Stomach (tissue), 9 donors: ENCODE results near the gene FATE1. TPM values are rescaled to one million over a fixed set of nuclear protein-coding genes. Genes with fewer than 3 reads are reported as not detected.
A peak's percentile ranks its signal among the peaks of the same experiment; 100 is the strongest.
"Not testable (repeated sequence)": the region's sequence is repeated elsewhere in the genome, so short reads cannot be mapped to it uniquely, and the experiment has no call there.

Source experiments
- DNase-seq, 2 donors: peaks; one replicate each; pipeline versions ENCODE4 v3.0.0 to v3.0.0-alpha.2; 2013 to 2019
- H3K27ac ChIP-seq, 5 donors: fragments of 200-600 bp in 4 of 5; sonication (generic) in 4 of 5; one replicate each; pipeline ENCODE4 v1.5.1; 2013 to 2019; ENCODE audit warnings: mild to moderate bottlenecking in 1 of 5, moderate library complexity in 1 of 5
- H3K27me3 ChIP-seq, 3 donors: fragments of 200-600 bp; sonication (generic); one replicate each; pipeline ENCODE4 v1.5.1; 2017 to 2019; ENCODE audit warnings: mixed run types in 1 of 3
- H3K36me3 ChIP-seq, 4 donors: fragments of 200-600 bp; sonication (generic); 1 replicate in 3 of 4; 2 replicates in 1 of 4; pipeline ENCODE4 v1.5.1; 2016 to 2019
- H3K4me1 ChIP-seq, 4 donors: fragments of 200-600 bp; sonication (generic); one replicate each; pipeline ENCODE4 v1.5.1; 2016 to 2019
- H3K4me3 ChIP-seq, 4 donors: fragments of 200-600 bp; sonication (generic) in 3 of 4; one replicate each; pipeline ENCODE4 v1.5.1; 2016 to 2019; ENCODE audit warnings: mild to moderate bottlenecking in 1 of 4
- H3K9me3 ChIP-seq, 4 donors: fragments of 200-600 bp; sonication (generic); one replicate each; pipeline ENCODE4 v1.5.1; 2016 to 2019
- EP300 ChIP-seq: sonication (generic); formaldehyde crosslinking; IDR thresholded peaks from one replicate; pipeline ENCODE4 v1.6.1; 2017; ENCODE audit warnings: antibody characterized with exemption
- POLR2A ChIP-seq, 4 donors: fragments of 450-650 bp; IDR thresholded peaks; one replicate each; pipeline ENCODE4 v1.6.1; 2016; ENCODE audit warnings: antibody characterized with exemption in 4 of 4, control low read depth in 2 of 4, mild to moderate bottlenecking in 1 of 4, moderate library complexity in 1 of 4
- POLR2AphosphoS5 ChIP-seq, 3 donors: sonication (generic); formaldehyde crosslinking; IDR thresholded peaks; one replicate each; pipeline ENCODE4 v1.6.1; 2016; ENCODE audit warnings: antibody characterized with exemption in 3 of 3
- WGBS, 5 donors: extraction: QIAGEN DNeasy Blood & Tissue Kit in 3 of 5; methylation state at CpG; one replicate each; pipeline versions ENCODE4 v1.1.5 to v1.1.7; 2013 to 2018; 5-methylcytosine and 5-hydroxymethylcytosine counted together
- intact Hi-C: fragments of 100-400 bp; cut with DNase I; formaldehyde crosslinking; loops from one replicate; pipeline ENCODE4 v1.15.1; 2023; ENCODE audit warnings: low total_unique reads
- polyA plus RNA-seq, 3 donors: library from polyadenylated mRNA; stranded (reverse); fragments of 200-250 nt; gene quantifications; one replicate each; pipeline ENCODE4 v1.2.3, GENCODE V29; 2013
- total RNA-seq, 5 donors: library from RNA; depleted of rRNA; stranded (reverse); fragments of >200 nt; gene quantifications; one replicate each; pipeline versions ENCODE4 v1.1.0 to v1.2.3, GENCODE V29; 2014 to 2016
- TF ChIP-seq, protein P1 (sequence below), 7 experiments: fragments of 450-650 bp in 4 of 7; fragments of 200-600 bp in 3 of 7; sonication (generic) in 3 of 7; IDR thresholded peaks; one replicate each; pipeline ENCODE4 v1.5.1; 2016 to 2019; ENCODE audit warnings: antibody characterized with exemption in 7 of 7, control low read depth in 2 of 7, mild to moderate bottlenecking in 1 of 7
- donor health status: healthy with polysubstance abuse.
- donor health status: Bipolar disorder and iron deficiency.
- donor health status: healthy.

The FATE1 gene
- total and polyA plus RNA-seq, 8 donors: 0.31 TPM; not detected in 7

DNA sequence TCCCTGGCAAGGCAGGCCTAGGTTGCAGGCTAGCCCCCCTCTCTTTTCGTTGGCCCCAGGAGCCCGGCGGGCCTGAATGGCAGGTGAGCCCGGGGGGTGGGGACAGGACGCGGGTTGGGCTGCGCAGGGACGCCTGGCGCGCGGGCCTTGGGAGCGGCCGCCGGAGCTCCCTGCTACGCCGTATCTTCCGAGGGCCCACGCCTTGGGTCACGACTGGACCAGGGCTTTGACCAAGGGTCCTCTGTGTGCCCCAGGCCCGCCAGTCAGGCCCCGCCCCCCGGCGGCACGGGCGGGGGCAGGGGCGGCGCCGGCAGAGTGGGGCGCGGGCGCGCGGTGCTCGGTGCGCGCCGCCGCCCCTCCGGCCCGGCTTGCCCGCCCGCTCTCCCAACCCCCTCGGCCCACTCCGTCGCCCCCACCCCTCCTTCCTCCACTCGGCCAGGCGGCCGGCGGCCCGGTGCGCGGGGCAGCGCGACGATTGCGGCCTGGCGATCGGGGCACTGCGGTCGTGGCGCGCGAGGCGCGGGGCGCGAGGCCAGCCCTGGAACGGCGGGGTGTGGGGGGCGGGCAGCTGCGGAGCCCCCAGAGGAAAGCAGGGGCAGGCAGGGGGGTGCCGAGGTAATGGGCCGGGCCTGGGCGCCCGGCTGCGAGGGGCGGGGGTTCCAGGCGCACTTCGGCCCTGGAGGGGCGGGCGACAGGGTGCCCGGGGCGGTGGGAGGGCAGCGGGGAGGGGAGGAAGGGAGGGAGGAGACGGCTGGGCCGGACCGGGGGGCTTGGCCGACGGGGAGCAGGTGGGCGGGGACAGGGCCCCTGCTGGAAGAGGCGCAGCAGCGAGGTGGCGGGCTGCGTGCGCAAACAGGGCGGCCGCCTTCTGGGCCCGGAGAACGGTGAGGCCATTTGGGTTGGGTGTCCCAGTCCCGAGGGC lies 20.9 kb upstream of the FATE1 start, which contains the start of gene PRRG3:
Gene PRRG3 (plus strand): TSS at position 798 of the 922 bp plus-strand sequence. CDS start 3,357 bp downstream, outside the sequence.
- peaks cover 0 to 4% (median 0%) of the 10 kb centered on the region in 4 donors for H3K4me1 ChIP-seq
- no peaks in the 10 kb centered on the region for H3K9me3 ChIP-seq
- H3K27ac ChIP-seq: no peak within 1 kb of the TSS
- peak in 1 of 2 donors; percentile 67 for DNase-seq
- TF ChIP-seq POLR2A (IDR thresholded peaks at IDR 0.05) (no peak), POLR2AphosphoS5 (IDR thresholded peaks at IDR 0.05) (no peak), EP300 (no peak)
- TF ChIP-seq, protein P1, sequence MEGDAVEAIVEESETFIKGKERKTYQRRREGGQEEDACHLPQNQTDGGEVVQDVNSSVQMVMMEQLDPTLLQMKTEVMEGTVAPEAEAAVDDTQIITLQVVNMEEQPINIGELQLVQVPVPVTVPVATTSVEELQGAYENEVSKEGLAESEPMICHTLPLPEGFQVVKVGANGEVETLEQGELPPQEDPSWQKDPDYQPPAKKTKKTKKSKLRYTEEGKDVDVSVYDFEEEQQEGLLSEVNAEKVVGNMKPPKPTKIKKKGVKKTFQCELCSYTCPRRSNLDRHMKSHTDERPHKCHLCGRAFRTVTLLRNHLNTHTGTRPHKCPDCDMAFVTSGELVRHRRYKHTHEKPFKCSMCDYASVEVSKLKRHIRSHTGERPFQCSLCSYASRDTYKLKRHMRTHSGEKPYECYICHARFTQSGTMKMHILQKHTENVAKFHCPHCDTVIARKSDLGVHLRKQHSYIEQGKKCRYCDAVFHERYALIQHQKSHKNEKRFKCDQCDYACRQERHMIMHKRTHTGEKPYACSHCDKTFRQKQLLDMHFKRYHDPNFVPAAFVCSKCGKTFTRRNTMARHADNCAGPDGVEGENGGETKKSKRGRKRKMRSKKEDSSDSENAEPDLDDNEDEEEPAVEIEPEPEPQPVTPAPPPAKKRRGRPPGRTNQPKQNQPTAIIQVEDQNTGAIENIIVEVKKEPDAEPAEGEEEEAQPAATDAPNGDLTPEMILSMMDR (IDR thresholded peaks at IDR 0.05): no peak
- 4 to 52% (median 20%) methylated on average over 10 to 77 of the region's 100 CpGs for WGBS, 5 donors
- intact Hi-C loops: no loop called here
- H3K27me3 ChIP-seq: peaks cover 0 to 24% (median 19%) of the 10 kb centered on the region in 3 donors
- H3K4me3 ChIP-seq: peak within 1 kb of the TSS in 3 of 4 donors; percentile 18 to 25 (median 22)
- H3K36me3 ChIP-seq: no peaks in the 10 kb centered on the region

DNA sequence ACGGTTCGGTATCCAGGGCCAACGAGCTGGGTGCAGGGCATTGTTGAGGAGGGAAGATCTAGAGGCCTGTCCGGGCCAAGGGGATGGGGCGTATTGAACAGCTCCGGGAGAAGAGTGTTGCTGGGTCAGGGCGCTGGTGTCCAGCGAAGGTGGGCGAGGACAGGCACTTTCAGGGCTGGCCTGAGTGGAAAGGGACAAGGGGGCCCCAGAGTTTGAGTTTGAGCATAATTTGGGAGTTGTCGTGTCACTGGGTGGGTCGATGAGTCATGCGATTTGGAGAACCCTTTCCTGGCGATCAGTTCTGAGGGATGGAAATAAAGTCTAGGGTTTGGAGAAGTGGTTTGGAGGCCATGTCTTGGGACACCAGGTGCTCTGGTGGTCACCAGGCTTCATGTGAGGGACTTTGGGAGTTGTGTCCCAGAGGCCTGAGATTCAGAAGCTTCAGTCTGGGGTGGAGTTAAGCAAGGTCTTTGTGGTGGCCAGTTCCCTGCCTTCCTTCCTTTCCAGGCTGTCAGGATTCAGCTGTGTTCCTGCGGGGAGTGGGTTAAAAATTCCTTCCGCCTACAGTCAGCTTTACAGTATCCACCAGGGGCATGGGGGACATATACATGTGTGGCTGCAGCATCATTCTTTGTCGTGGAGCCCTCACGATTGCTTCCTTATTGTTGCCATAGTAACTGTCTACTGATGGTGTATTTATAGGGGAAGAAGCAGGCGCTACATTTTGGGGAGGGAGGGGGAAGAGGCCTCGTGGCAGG lies 20.1 kb upstream of the FATE1 start:
- Histone ChIP-seq H3K27me3 (peaks cover 0 to 25% (median 24%) of the 10 kb centered on the region in 3 donors), H3K9me3 (no peaks in the 10 kb centered on the region), H3K4me3 (peak overlapping the region in 1 of 4 donors; percentile 25), H3K36me3 (no peaks in the 10 kb centered on the region), H3K27ac (no peak overlapping the region), H3K4me1 (peaks cover 0 to 4% (median 0%) of the 10 kb centered on the region in 4 donors)
- peak in 1 of 2 donors; percentile 23 for DNase-seq
- TF ChIP-seq POLR2A (IDR thresholded peaks at IDR 0.05) (no peak), EP300 (no peak), POLR2AphosphoS5 (IDR thresholded peaks at IDR 0.05) (no peak)
- TF ChIP-seq, protein P1 (IDR thresholded peaks at IDR 0.05): no peak
- intact Hi-C loops: no loop called here
- 17 to 54% (median 37%) methylated on average over 13 to 19 of the region's 19 CpGs for WGBS, 5 donors

DNA sequence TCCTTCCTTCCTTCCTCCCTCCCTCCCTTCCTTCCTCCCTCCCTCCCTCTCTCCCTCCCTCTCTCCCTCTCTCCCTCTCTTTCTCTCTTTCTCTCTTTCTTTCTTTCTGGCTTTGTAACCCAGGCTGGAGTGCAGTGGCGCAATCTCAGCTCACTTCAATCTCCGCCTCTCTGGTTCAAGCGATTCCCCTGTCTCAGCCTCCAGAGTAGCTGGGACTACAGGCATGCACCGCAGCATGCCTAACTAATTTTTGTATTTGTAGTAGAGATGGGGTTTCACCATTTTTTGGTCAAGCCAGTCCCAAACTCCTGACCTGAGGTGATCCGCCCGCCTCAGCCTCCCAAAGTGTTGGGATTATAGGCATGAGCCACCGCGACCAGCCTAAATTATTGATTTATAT lies 18.8 kb upstream of the FATE1 start:
- DNase-seq, intact Hi-C loops, H3K4me1 ChIP-seq, H3K4me3 ChIP-seq, H3K36me3 ChIP-seq, H3K9me3 ChIP-seq: not testable (repeated sequence)
- Histone ChIP-seq H3K27me3 (peaks cover 0 to 25% (median 24%) of the 10 kb centered on the region in 3 donors), H3K27ac (peak overlapping the region in 1 of 5 donors; percentile 46)
- WGBS, 5 donors: 83 to 93% (median 92%) methylated on average over 8 of the region's 8 CpGs

DNA sequence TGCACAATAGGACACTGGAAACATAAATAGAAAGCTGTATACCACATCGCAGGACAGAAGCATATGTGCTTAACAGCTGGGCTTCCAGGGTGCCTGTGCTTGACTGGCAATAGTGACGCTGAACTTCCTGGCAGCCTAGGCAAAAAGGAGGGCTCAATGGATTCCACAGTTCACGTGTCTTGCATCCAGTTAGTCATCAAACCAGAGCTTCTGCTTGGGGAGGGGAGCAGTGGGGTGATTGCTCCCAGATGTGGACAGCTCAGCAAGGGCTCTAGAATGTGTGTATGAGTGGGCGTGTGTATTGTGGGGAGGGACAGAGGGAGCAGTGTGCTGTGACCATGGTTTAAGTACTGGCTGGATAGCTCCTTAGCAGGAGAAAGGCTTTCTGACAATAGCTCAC lies 18.3 kb upstream of the FATE1 start:
- 63 to 76% (median 66%) methylated on average over 3 to 4 of the region's 4 CpGs for WGBS, 5 donors
- Histone ChIP-seq H3K36me3 (no peaks in the 10 kb centered on the region), H3K4me3 (no peak overlapping the region), H3K27me3 (peaks cover 0 to 25% (median 24%) of the 10 kb centered on the region in 3 donors), H3K4me1 (peaks cover 0 to 4% (median 0%) of the 10 kb centered on the region in 4 donors), H3K9me3 (no peaks in the 10 kb centered on the region), H3K27ac (peak overlapping the region in 1 of 5 donors; percentile 46)
- DNase-seq: peak in 1 of 2 donors; percentile 65
- intact Hi-C loops: no loop called here
- TF ChIP-seq EP300: no peak
- no peak for TF ChIP-seq POLR2AphosphoS5 (IDR thresholded peaks at IDR 0.05)

DNA sequence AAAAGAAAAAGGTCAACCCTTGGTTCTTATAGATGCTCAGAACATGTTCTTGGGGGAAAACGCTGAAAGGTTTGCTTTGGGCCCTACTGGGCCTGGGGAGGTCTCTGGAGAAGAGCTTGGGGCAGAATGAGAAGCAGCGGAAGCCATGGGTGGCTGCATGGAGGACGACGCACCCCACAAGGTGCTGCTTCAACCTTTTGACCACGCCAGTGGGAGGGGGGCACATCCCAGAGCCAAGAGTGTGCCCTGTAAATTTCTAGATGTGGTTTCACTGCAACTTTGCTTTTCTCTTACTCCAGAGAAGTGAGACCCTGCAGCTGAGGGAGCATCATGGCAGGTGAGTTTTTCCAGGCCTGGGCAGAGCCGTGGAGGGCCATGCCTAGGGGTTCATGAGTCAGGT lies 17.4 kb upstream of the FATE1 start:
- Histone ChIP-seq H3K4me1 (peaks cover 0 to 4% (median 0%) of the 10 kb centered on the region in 4 donors), H3K9me3 (no peaks in the 10 kb centered on the region), H3K4me3 (no peak overlapping the region), H3K27me3 (peaks cover 0 to 25% (median 24%) of the 10 kb centered on the region in 3 donors), H3K36me3 (no peaks in the 10 kb centered on the region), H3K27ac (no peak overlapping the region)
- DNase-seq: no peak
- 64 to 92% (median 87%) methylated on average over 3 to 6 of the region's 6 CpGs for WGBS, 5 donors
- no peak for TF ChIP-seq EP300
- TF ChIP-seq, protein P1 (IDR thresholded peaks at IDR 0.05): no peak
- no peak for TF ChIP-seq POLR2A (IDR thresholded peaks at IDR 0.05)
- TF ChIP-seq POLR2AphosphoS5 (IDR thresholded peaks at IDR 0.05): no peak
- intact Hi-C loops: no loop called here
